Hepatocyte (in vitro differentiated cells): ENCODE results near the gene VSIR.

Experiments used
- EZH2 ChIP-seq: fragments of 200-600 bp; sonication (generic); IDR thresholded peaks from 2 replicates; pipeline ENCODE4 v1.6.1; 2016; ENCODE audit warnings: antibody characterized with exemption, mild to moderate bottlenecking, borderline replicate concordance
- TF ChIP-seq, protein P1 (sequence below): fragments of 200-600 bp; sonication (generic); IDR thresholded peaks from 2 replicates; pipeline ENCODE4 v1.5.1; 2016; ENCODE audit warnings: antibody characterized with exemption, mild to moderate bottlenecking; ENCODE audit not compliant: poor library complexity

DNA sequence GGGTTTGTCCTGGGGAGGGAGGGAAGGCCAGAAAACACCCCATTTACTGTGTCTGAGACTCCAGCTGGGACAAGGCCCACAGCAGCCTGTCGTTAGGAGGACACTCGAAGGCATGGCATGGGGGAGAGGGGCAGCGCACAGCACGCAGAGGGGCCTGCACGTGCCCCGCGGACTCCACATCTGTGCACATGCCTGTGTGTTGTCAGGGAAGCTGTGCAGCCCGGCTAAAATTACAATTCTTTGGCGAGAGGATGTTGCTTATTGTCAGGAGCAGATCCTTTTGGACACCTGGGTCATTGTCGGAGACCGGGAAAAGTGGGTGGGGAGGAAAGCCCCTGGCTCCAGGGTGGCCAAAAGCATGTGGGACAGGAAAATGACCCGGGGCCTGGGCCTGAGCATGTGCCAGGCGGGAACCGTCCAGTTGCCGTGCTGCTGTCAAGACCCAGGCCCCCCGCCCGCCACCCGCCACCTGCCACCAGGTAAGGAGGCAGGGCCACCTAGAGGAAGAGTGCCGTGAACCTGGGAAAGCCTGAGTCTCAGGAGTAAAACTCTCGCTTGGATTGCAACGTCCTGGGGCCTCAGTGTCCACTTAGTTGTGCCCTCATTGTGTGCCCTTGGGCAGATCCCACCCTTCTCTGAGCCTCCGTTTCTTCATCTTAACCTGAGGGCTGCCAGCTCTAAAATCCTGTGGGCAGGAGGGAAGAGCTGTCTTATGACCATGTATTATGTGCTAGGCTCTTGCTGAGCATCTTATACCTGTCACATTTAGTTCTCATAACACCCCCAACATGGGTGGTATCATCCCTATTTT is 7.2 kb downstream of the VSIR start:
- TF ChIP-seq, protein P1, sequence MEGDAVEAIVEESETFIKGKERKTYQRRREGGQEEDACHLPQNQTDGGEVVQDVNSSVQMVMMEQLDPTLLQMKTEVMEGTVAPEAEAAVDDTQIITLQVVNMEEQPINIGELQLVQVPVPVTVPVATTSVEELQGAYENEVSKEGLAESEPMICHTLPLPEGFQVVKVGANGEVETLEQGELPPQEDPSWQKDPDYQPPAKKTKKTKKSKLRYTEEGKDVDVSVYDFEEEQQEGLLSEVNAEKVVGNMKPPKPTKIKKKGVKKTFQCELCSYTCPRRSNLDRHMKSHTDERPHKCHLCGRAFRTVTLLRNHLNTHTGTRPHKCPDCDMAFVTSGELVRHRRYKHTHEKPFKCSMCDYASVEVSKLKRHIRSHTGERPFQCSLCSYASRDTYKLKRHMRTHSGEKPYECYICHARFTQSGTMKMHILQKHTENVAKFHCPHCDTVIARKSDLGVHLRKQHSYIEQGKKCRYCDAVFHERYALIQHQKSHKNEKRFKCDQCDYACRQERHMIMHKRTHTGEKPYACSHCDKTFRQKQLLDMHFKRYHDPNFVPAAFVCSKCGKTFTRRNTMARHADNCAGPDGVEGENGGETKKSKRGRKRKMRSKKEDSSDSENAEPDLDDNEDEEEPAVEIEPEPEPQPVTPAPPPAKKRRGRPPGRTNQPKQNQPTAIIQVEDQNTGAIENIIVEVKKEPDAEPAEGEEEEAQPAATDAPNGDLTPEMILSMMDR = no peak
- no peak for TF ChIP-seq EZH2
